ENCODE results near the gene TCF15. TPM values are rescaled to one million over a fixed set of nuclear protein-coding genes. Genes with fewer than 3 reads are reported as not detected.
A peak's percentile ranks its signal among the peaks of the same experiment; 100 is the strongest.

The TCF15 gene
- total and polyA plus RNA-seq, 2 of the 13 experiments (the other 11 are each of a cell fraction or from before 2014, with no cell fraction given), result not detected

DNA sequence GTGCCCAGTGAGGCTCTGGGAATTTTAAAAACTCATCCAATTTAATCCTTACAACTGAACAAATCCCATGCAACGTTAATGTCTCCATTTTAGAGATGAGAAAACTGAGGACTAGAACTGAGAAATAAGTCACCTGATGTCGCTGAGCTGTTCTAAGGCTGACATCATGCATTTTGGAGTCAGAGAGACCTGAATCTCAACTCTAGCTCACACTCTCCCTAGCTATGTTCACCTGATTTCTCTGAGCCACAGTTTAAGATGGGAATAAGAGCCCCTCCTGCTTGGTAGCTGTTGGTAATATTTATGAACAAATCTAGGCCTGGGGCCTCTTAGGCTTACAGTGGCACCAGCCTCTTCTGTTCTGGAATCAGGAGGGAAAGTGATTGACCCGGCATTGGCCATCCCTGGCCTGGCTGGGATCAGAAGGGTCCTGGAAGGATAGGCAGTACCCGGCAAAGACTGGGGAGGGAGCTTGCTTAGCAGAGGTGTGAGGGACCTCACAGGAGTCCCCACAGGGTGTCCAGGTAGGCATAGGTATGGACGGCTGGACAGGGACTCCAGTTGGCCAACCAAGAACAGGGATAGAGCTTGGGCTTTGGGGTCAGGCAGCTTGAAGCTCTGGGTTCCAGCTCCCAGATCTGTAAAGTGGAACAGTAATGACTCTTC, 47.7 kb downstream of the TCF15 start:
- Histone ChIP-seq H3K79me2 (ENCODE audit: insufficient read depth, low read length) (no peaks in the 10 kb centered on the region), H3K27ac (ENCODE audit: extremely low read length, insufficient read depth, low read length) (no peak overlapping the region), H3K4me3 (replicated peaks in 1 of 3; ENCODE audit: insufficient read depth in 1 of 3, low read depth in 2 of 3, low read length in 3 of 3) (no peak overlapping the region), H3K27me3 (ENCODE audit: control insufficient read depth in 1 of 2, insufficient read depth in 2 of 2, low read length in 2 of 2) (peaks cover 5 to 47% of the 10 kb centered on the region in 2 experiments; a peak in 3 of 5 replicates), H3K4me2 (ENCODE audit: low read depth, low read length) (no peak overlapping the region), H3K4me1 (ENCODE audit: insufficient read depth, low read length) (no peaks in the 10 kb centered on the region), H3K36me3 (replicated peaks in 1 of 2; ENCODE audit: control insufficient read depth in 1 of 2, insufficient read depth in 2 of 2, low read length in 2 of 2) (no peaks in the 10 kb centered on the region), H2AFZ (ENCODE audit: low read length) (no peak overlapping the region), H4K20me1 (ENCODE audit: insufficient read depth, low read length) (no peaks in the 10 kb centered on the region), H3K9ac (ENCODE audit: insufficient read depth, low read depth, low read length) (no peak overlapping the region), H3K9me3 (ENCODE audit: low read length) (no peaks in the 10 kb centered on the region)
- ChIA-PET CTCF (ENCODE audit: low intra/inter-chr PET ratio, low total read pairs) (interaction anchor here (0.7 to 3.2 kb wide), 8 partner anchors 83 to 207 kb away, joined by 3 to 56 read pairs (median 20); no protein-coding TSS in a partner anchor), POLR2A (no interaction called here)
- DNase-seq (ENCODE audit: low spot score) (no peak), ATAC-seq (no peak; the same call in 1 of the 3 replicates), FAIRE-seq (no peak)
- intact Hi-C loops (cut with micrococcal nuclease; ENCODE audit: unreplicated experiment) (no loop called here), in situ Hi-C loops (cut with HindIII; ENCODE audit: extremely low pct_ligation_motif_present, low pct_unique_long_range_greater_than_20kb) (loop anchor here (5.0 kb wide), 2 partner anchors 85 to 175 kb away; no protein-coding TSS in a partner anchor)
- no TSS peak for BruUV-seq (replicated peaks)
- peak; percentile 55 for TF ChIP-seq ZNF629 (CRISPR knock-in tag; conservative IDR thresholded peaks at IDR 0.05)
- TF ChIP-seq TP53 (CRISPR knock-in tag; conservative IDR thresholded peaks at IDR 0.05), result 0 out of 2 replicates have a peak, but pooled peaks have one; percentile 34
- no peak for TF ChIP-seq NR3C1 (CRISPR knock-in tag; IDR thresholded peaks at IDR 0.05)
- 0 out of 2 replicates have a peak, but pooled peaks have one; percentile 18 for TF ChIP-seq MEIS2 (CRISPR knock-in tag; IDR thresholded peaks at IDR 0.05)
- 0 out of 2 replicates have a peak, but pooled peaks have one; percentile 10 for TF ChIP-seq ZNF354B (CRISPR knock-in tag; IDR thresholded peaks at IDR 0.05)
- TF ChIP-seq ZNF335 (CRISPR knock-in tag; IDR thresholded peaks at IDR 0.05), result 0 out of 2 replicates have a peak, but pooled peaks have one; percentile 1
- no peak for TF ChIP-seq NFATC3 (CRISPR knock-in tag; IDR thresholded peaks at IDR 0.05)
- TF ChIP-seq MXD4 (CRISPR knock-in tag; IDR thresholded peaks at IDR 0.05), result 0 out of 2 replicates have a peak, but pooled peaks have one; percentile 2
- 27% methylated on average over 5 of the region's 5 CpGs for WGBS (ENCODE audit: low lambda C conversion rate)

Data from HepG2 (cell line).